Fibroblast of lung (primary cell): ENCODE data around the gene COLEC11. TPM values are rescaled to one million over a fixed set of nuclear protein-coding genes. Genes with fewer than 3 reads are reported as not detected.
"Not testable (repeated sequence)": the region's sequence is repeated elsewhere in the genome, so short reads cannot be mapped to it uniquely, and the experiment has no call there.

ENCODE experiments used
- DNase-seq, 2 donors: peaks; one replicate each; pipeline versions ENCODE4 v3.0.0 to v3.0.0-alpha.2; 2010; ENCODE audit warnings: low read depth in 2 of 2
- H2AFZ ChIP-seq: 2 replicates; pipeline ENCODE4 v1.5.1; 2012; ENCODE audit warnings: low read length, control low read depth, inconsistent platforms
- H3K27ac ChIP-seq: 2 replicates; pipeline ENCODE4 v1.5.1; 2011; ENCODE audit warnings: low read length, control low read depth; ENCODE audit not compliant: insufficient read depth
- H3K27me3 ChIP-seq: 2 replicates; pipeline ENCODE4 v1.5.1; 2011; ENCODE audit warnings: mild to moderate bottlenecking, low read length; ENCODE audit not compliant: control insufficient read depth, insufficient read depth
- H3K36me3 ChIP-seq: 2 replicates; pipeline ENCODE4 v1.5.1; 2011; ENCODE audit warnings: low read length; ENCODE audit not compliant: control insufficient read depth, insufficient read depth
- H3K4me1 ChIP-seq: 2 replicates; pipeline ENCODE4 v1.5.1; 2011; ENCODE audit warnings: low read length; ENCODE audit not compliant: control insufficient read depth, insufficient read depth; ENCODE audit errors: extremely low read depth
- H3K4me2 ChIP-seq: 2 replicates; pipeline ENCODE4 v1.5.1; 2011; ENCODE audit warnings: low read length, control low read depth; ENCODE audit not compliant: insufficient read depth; ENCODE audit errors: extremely low read depth
- H3K4me3 ChIP-seq, 4 experiments: fragments of 200-600 bp in 1 of 4; sonication (generic) in 1 of 4; replicated peaks in 1 of 4; 2 replicates each; pipeline ENCODE4 v1.5.1; 2011 to 2016; ENCODE audit warnings: low read length in 4 of 4, low read depth in 3 of 4, mild to moderate bottlenecking in 3 of 4, control low read depth in 2 of 4, inconsistent platforms in 1 of 4, mixed read lengths in 1 of 4; ENCODE audit not compliant: insufficient read depth in 1 of 4; ENCODE audit errors: control extremely low read depth in 1 of 4
- H3K79me2 ChIP-seq: 2 replicates; pipeline ENCODE4 v1.5.1; 2012; ENCODE audit warnings: mild to moderate bottlenecking, low read length, inconsistent platforms; ENCODE audit not compliant: control insufficient read depth, insufficient read depth
- H3K9ac ChIP-seq: 2 replicates; pipeline ENCODE4 v1.5.1; 2011; ENCODE audit warnings: mild to moderate bottlenecking, low read length, control low read depth; ENCODE audit not compliant: insufficient read depth
- H3K9me3 ChIP-seq: 2 replicates; pipeline ENCODE4 v1.5.1; 2012; ENCODE audit warnings: low read depth, low read length; ENCODE audit not compliant: control insufficient read depth, insufficient read depth
- H4K20me1 ChIP-seq: 2 replicates; pipeline ENCODE4 v1.5.1; 2011; ENCODE audit warnings: low read length; ENCODE audit not compliant: control insufficient read depth, insufficient read depth; ENCODE audit errors: extremely low read depth
- EZH2 ChIP-seq: IDR thresholded peaks from 2 replicates; pipeline ENCODE4 v1.5.1; 2012; ENCODE audit warnings: low read length, control low read depth, mild to moderate bottlenecking; ENCODE audit errors: missing control alignments
- polyA plus RNA-seq, 2 donors: library from polyadenylated mRNA; depleted of rRNA in 1 of 2; stranded (reverse) in 1 of 2; unstranded in 1 of 2; fragments of >200 nt; gene quantifications; 2 replicates each; pipeline ENCODE4 v1.2.1, GENCODE V29; 2011 to 2012; ENCODE audit warnings: missing spikeins in 1 of 2
- total RNA-seq: library from RNA; depleted of rRNA; stranded (reverse); fragments of >200 nt; gene quantifications from 2 replicates; pipeline ENCODE4 v1.2.1, GENCODE V29; 2014
- TF ChIP-seq, protein P1 (sequence below), 2 donors: IDR thresholded peaks in 1 of 2; conservative IDR thresholded peaks in 1 of 2; 1 replicate in 1 of 2; 2 replicates in 1 of 2; pipeline ENCODE4 v1.5.1; 2011 to 2012; ENCODE audit warnings: low read length in 2 of 2, control low read depth in 1 of 2, inconsistent platforms in 1 of 2, low read depth in 1 of 2, mild to moderate bottlenecking in 1 of 2

The COLEC11 gene
- total and polyA plus RNA-seq, 2 donors (not counting 1 experiment from before 2014, with no cell fraction given) = 0.30 to 0.83 TPM

DNA sequence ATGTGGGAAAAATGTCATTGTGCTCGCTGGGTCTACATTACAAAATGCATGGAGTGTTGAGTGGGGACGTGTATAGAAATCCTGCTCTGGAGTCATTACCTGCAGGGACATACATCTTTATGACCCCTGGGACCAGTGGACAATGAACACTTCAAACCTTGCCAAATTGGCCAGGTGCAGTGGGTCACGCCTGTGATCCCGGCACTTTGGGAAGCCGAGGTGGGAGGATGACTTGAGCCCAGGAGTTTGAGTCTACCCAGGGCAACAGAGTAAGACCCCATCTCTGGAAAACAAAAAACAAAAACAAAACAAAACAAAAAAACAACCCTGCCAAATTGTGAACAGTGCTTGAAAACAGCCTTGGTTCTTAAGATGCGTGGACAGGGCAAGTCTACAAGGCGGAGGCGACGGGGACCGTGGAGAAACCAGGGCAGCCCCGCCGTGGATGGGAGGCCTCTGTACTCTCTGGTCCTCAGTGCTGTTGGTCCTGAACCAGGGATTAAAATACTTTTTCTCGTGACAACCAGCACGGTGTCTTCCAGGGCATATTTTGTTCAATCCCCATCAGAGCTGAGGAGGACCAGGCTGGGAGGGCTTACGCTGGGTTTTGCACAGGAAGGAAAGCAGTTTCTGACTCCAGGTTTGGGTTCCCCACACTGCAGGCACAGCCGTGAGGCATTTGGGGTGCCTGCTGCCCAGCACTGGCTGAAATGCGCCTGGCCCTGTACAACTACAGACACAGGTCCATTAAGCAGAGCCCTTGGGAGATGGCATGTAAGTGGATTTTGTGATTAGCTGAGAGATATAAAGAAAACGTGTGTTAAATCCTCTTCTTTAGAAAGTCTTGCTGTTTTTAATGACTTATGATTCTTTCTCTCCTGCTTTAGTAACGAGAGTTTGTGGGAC is 13.7 kb downstream of the COLEC11 start:
- Histone ChIP-seq H3K4me3 (no peak overlapping the region), H3K9ac (no peak overlapping the region), H3K79me2 (no peaks in the 10 kb centered on the region), H4K20me1 (no peaks in the 10 kb centered on the region), H3K27me3 (no peaks in the 10 kb centered on the region), H3K36me3 (no peaks in the 10 kb centered on the region), H3K4me1 (no peaks in the 10 kb centered on the region), H3K27ac (no peak overlapping the region), H3K4me2 (no peak overlapping the region), H2AFZ (no peak overlapping the region), H3K9me3 (no peaks in the 10 kb centered on the region)
- DNase-seq = no peak
- TF ChIP-seq, protein P1, sequence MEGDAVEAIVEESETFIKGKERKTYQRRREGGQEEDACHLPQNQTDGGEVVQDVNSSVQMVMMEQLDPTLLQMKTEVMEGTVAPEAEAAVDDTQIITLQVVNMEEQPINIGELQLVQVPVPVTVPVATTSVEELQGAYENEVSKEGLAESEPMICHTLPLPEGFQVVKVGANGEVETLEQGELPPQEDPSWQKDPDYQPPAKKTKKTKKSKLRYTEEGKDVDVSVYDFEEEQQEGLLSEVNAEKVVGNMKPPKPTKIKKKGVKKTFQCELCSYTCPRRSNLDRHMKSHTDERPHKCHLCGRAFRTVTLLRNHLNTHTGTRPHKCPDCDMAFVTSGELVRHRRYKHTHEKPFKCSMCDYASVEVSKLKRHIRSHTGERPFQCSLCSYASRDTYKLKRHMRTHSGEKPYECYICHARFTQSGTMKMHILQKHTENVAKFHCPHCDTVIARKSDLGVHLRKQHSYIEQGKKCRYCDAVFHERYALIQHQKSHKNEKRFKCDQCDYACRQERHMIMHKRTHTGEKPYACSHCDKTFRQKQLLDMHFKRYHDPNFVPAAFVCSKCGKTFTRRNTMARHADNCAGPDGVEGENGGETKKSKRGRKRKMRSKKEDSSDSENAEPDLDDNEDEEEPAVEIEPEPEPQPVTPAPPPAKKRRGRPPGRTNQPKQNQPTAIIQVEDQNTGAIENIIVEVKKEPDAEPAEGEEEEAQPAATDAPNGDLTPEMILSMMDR (conservative IDR thresholded peaks at IDR 0.05 in 1 of 2, IDR thresholded peaks at IDR 0.05 in 1 of 2; ENCODE audit: low read depth in 1 of 2, low read length in 2 of 2) = no peak
- TF ChIP-seq EZH2 = no peak

DNA sequence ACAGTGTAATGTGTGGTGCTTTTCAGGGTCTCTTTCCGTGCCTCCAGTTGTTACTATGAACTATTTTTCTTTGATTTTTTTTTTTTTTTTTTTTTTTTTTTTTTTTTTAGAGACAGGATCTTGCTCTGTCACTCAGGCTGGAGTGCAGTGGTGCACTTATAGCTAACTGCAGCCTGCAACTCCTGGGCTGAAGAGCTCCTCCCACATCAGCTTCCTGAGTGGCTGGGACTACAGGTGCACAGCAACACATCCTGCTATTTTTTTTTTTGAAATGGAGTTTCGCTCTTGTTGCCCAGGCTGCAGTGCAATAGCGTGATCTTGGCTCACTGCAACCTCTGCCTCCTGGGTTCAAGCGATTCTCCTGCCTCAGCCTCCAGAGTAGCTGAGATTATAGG is 14.4 kb downstream of the COLEC11 start:
- not testable (repeated sequence) for H3K9ac ChIP-seq, H3K4me3 ChIP-seq, H3K4me2 ChIP-seq, H3K36me3 ChIP-seq, H2AFZ ChIP-seq, H3K79me2 ChIP-seq, H3K4me1 ChIP-seq, H3K27ac ChIP-seq, H3K27me3 ChIP-seq, H3K9me3 ChIP-seq, H4K20me1 ChIP-seq, DNase-seq

DNA sequence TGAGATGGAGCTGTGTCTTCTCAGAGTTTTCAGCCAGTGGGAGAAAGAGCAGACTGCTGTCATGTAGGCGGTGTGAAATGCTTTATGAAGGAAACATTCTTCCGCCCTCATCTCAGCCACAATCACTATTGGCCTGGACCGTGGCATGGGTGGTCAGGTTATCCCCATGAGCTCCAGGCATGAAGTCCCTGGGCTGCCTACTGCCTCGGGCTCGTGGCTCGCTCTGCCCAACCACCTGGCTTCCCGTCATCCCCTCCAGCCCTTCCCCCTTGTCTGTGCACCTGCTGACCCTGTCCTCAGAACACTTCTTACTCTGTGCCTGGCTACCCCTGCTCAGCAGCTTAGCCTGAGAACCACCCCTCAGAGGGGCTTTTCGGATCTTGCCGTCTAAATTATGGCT is 15.5 kb downstream of the COLEC11 start:
- Histone ChIP-seq H4K20me1 (no peaks in the 10 kb centered on the region), H3K27ac (no peak overlapping the region), H3K9ac (no peak overlapping the region), H3K9me3 (no peaks in the 10 kb centered on the region), H3K4me2 (no peak overlapping the region), H3K36me3 (no peaks in the 10 kb centered on the region), H3K79me2 (no peaks in the 10 kb centered on the region), H3K4me1 (no peaks in the 10 kb centered on the region), H2AFZ (no peak overlapping the region), H3K27me3 (no peaks in the 10 kb centered on the region), H3K4me3 (no peak overlapping the region)
- DNase-seq = no peak
- TF ChIP-seq EZH2 = no peak
- TF ChIP-seq, protein P1 (conservative IDR thresholded peaks at IDR 0.05 in 1 of 2, IDR thresholded peaks at IDR 0.05 in 1 of 2; ENCODE audit: low read depth in 1 of 2, low read length in 2 of 2) = no peak
